Hematopoietic multipotent progenitor cell treated with erythropoietin and hydrocortisone succinate and interleukin-3 and kit ligand, for 17 days (in vitro differentiated cells): ENCODE measurements around the gene EME1.
"Not testable (repeated sequence)": the region's sequence is repeated elsewhere in the genome, so short reads cannot be mapped to it uniquely, and the experiment has no call there.

Source experiments
- DNase-seq: peaks from one replicate; pipeline ENCODE4 v3.0.0-alpha.2; 2015; ENCODE audit warnings: low spot score

The EME1 gene

GRCh38 chr17:50426472-50426782 is 53.4 kb downstream of the EME1 start:
- no peak for DNase-seq

DNA sequence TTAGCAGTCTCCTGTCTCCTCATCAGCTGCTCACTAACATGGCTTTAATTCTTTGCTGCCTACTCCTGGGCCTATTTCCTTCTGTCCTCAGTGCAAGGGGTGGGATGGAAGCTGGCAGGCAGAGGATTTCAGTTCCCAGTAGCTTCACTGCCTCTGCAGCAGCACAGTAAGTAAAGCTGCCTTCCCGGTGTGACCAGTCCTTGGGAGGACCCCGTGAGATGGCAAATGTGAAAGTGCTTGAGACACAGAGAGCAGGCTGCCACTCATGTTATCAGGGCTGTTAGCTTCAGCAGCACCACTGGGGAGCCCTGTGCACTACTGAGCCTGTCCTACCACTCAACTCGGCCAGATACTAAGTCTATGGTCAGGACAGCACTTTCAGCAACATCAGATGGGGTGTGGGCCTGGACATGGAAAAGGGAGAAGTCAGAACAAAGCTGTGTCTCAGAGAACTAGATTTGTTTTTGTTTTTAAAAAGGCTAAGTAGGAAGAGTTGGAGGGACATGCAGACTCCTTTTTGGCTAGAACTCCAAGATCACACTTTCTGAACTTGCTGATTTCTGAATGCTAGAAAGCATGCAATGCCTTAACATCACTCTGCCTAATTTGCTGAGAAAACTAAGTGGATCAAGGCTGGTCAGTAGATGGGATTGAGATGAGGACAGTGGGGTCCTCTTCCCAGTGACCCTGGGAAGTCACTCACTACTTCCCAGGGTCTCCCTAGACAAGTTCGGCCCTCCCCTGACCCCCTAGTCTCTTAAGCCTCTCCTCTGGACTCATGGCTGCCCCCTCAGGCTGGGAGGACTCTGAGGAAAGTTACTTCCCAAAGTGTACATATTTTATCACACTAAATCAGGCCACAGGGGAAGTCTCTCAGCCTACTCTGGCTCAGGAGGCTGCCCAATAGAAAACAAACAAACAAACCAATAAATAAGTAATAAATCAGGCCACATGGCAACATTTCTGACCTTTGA is 54.1 kb downstream of the EME1 start:
- DNase-seq: peak; percentile 25

DNA sequence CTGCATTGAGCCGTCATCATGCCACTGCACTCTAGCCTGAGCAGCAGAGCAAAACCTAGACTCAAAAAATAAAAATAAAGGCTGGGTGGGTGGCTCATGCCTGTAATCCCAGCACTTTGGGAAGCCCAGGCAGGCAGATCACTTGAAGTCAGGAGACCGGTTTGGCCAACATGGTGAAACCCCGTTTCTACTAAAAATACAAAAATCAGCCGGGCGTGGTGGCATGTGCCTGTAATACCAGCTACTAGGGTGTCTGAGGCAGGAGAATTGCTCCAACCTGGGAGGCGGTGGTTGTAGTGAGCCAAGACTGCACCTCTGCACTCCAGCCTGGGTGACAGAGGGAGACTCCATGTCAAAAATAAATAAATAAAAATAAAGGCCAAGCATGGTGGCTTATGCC is 55.1 kb downstream of the EME1 start:
- not testable (repeated sequence) for DNase-seq

GRCh38 chr17:50428831-50429424 is 55.9 kb downstream of the EME1 start:
- no peak for DNase-seq

DNA sequence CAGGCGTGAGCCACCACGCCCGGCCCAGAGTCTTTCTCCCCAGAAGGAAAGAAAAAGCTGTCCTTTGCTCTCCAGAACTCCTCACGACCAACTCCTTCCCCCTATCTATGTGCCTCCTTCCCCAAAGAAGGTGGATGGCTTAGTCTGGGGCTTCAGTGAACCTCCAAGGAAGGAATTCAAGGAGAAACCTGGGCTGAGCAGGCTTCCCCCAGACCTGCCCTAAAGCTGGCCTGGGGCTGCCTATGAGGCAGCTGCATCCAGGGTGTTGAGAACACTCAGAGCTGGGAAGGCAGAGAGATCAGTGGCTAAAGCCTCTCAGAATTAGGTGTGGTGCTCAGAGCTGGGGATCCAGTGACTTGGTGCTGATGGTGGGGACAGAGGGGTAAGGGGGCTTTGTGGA is 56.8 kb downstream of the EME1 start:
- no peak for DNase-seq
